K562 treated with DMSO at 1 percent for 4 hours (cell line): ENCODE data around the gene FAM161B. TPM values are rescaled to one million over a fixed set of nuclear protein-coding genes. Genes with fewer than 3 reads are reported as not detected.

Experiments
- total RNA-seq: library from RNA; unstranded; fragments of 300-600 nt; gene quantifications from 2 replicates; pipeline ENCODE4 v1.2.3, GENCODE V29; 2022; ENCODE audit not compliant: insufficient read depth

FAM161B gene
- 1.4 TPM in 2 replicates for total RNA-seq

GRCh38 chr14:73949752-73950734, at the start of gene FAM161B, which contains the start of gene COQ6:
FAM161B (minus strand) TSS chr14:73950094; CDS start chr14:73950026, 68 bp downstream.
COQ6 (plus strand) TSS chr14:73950302; CDS start chr14:73950333, 31 bp downstream.

GRCh38 chr14:73886449-73887317, 63.2 kb downstream of the FAM161B start, which contains the start of gene ZNF410:
ZNF410 (plus strand) TSS chr14:73886859; CDS start chr14:73892176, 5,317 bp downstream.

Other genes with a start within 250 kb of the FAM161B start
- 26.6 and 27.0 TPM in 2 replicates for gene PNMA1, start 235.7 kb downstream of the FAM161B start, total RNA-seq
- 4.1 and 5.8 TPM in 2 replicates for gene PTGR2, start 98.3 kb downstream of the FAM161B start, total RNA-seq
- 21.8 and 25.1 TPM in 2 replicates for gene ZNF410, start 63.2 kb downstream of the FAM161B start, total RNA-seq
- gene COQ6, start 208 bp upstream of the FAM161B start, total RNA-seq: 11.6 and 12.0 TPM in 2 replicates
- 5.5 and 5.8 TPM in 2 replicates for gene ENTPD5, start 69.2 kb upstream of the FAM161B start, total RNA-seq
- 1.5 and 3.3 TPM in 2 replicates for gene BBOF1, start 69.3 kb upstream of the FAM161B start, total RNA-seq
- gene ALDH6A1, start 134.4 kb upstream of the FAM161B start, total RNA-seq: 1.3 and 3.5 TPM in 2 replicates
- gene LIN52, start 134.9 kb upstream of the FAM161B start, total RNA-seq: 6.0 and 8.0 TPM in 2 replicates